ENCODE data around the gene ELMO1.

GRCh38 chr7:36942025-36942424 lies 506.6 kb downstream of the ELMO1 start:
- TF ChIP-seq CTCF (IDR thresholded peaks at IDR 0.05 in 2 of 3, conservative IDR thresholded peaks at IDR 0.05 in 1 of 3; ENCODE audit: borderline replicate concordance in 1 of 3, insufficient read depth in 1 of 3, low read depth in 2 of 3, low read length in 2 of 3) = no peak
- no peak for TF ChIP-seq POLR2A (IDR thresholded peaks at IDR 0.05; ENCODE audit: borderline replicate concordance, extremely low read depth, insufficient read depth, insufficient read length)
- TF ChIP-seq RAD21 (IDR thresholded peaks at IDR 0.05; ENCODE audit: low read depth) = no peak
- no peak for TF ChIP-seq SRF (IDR thresholded peaks at IDR 0.05; ENCODE audit: low read depth)
- TF ChIP-seq POLR2AphosphoS5 (IDR thresholded peaks at IDR 0.05; ENCODE audit: low read depth, low read length) = no peak
- no peak for TF ChIP-seq EZH2 (IDR thresholded peaks at IDR 0.05)
- TF ChIP-seq SP1 (IDR thresholded peaks at IDR 0.05; ENCODE audit: low read depth) = no peak
- no peak for TF ChIP-seq YY1 (IDR thresholded peaks at IDR 0.05; ENCODE audit: extremely low read depth, insufficient replicate concordance, low read depth, low read length)
